ENCODE results near the gene HAP1.
"Not testable (repeated sequence)": the region's sequence is repeated elsewhere in the genome, so short reads cannot be mapped to it uniquely, and the experiment has no call there.

Gene HAP1, protein sequence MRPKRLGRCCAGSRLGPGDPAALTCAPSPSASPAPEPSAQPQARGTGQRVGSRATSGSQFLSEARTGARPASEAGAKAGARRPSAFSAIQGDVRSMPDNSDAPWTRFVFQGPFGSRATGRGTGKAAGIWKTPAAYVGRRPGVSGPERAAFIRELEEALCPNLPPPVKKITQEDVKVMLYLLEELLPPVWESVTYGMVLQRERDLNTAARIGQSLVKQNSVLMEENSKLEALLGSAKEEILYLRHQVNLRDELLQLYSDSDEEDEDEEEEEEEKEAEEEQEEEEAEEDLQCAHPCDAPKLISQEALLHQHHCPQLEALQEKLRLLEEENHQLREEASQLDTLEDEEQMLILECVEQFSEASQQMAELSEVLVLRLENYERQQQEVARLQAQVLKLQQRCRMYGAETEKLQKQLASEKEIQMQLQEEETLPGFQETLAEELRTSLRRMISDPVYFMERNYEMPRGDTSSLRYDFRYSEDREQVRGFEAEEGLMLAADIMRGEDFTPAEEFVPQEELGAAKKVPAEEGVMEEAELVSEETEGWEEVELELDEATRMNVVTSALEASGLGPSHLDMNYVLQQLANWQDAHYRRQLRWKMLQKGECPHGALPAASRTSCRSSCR

GRCh38 chr17:41734139-41734948, at the start of gene HAP1:
HAP1 (minus strand) TSS chr17:41734643; CDS start chr17:41734634, 9 bp downstream.
- no peak for FAIRE-seq

DNA sequence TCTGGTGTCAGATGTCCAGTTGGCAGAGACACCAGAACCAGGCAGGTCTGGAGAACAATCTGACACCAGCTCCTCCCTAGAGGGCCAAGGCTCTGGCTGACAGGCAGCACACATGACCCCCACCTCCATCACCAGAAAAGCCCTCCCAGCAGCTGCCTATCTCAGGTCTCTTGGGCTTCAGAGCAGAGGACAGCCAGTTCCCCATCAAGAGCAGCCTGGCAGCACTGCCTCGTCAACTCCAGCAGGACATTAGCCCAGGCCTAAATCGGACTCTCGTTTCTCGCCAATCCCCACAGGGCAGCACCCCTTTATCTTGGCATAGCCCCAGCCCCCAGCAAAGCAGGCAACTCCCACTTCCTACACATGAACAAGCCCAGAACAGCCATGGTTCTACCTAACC, 47.7 kb upstream of the HAP1 start:
- DNase-seq (ENCODE audit: insufficient read length, low spot score) = no peak

More at GRCh38 chr17:41734139-41734948, at the start of gene HAP1:
- no peak for DNase-seq (ENCODE audit: insufficient read length, low spot score)

DNA sequence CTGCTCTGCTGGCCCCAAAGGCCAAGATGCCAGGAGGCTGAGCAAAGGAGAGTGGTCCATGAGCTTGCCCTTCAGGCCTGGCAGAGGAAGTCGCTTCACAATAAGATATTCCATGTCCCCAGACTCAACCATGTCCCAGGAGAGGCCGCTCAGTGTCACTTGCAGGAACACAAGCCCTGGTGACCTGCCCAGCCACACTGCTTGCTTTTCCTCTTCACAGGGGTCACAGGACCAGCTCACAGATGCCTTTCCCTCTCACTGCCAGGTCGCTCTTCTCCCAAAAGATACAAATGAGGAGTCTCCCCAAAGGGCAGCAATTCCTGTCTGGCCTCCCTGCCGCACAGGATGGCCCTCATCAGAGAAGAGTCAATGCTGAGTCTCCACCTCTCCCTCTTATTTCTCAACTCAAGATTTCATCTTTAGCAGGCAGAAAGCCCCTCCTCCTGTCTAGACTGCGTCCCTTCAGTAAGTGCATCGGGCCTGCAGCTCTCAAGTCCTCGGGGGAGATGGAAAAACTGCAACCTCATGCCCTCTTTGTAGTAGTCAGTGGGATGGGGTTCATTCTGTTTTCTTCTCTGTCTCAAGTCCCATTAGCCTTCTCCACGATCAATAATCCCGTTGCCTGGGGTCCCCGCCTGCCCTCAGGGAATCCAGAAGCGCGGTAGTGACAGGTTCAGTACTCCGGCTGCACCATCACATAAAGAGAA, 47.1 kb upstream of the HAP1 start:
- FAIRE-seq (no peak), DNase-seq (ENCODE audit: insufficient read length, low spot score) (no peak)

More for the DNA sequence above, 47.7 kb upstream of the HAP1 start:
- no peak for FAIRE-seq

GRCh38 chr17:41779954-41780353, 45.5 kb upstream of the HAP1 start:
- DNase-seq (ENCODE audit: insufficient read length, low spot score) (no peak), FAIRE-seq (no peak)

DNA sequence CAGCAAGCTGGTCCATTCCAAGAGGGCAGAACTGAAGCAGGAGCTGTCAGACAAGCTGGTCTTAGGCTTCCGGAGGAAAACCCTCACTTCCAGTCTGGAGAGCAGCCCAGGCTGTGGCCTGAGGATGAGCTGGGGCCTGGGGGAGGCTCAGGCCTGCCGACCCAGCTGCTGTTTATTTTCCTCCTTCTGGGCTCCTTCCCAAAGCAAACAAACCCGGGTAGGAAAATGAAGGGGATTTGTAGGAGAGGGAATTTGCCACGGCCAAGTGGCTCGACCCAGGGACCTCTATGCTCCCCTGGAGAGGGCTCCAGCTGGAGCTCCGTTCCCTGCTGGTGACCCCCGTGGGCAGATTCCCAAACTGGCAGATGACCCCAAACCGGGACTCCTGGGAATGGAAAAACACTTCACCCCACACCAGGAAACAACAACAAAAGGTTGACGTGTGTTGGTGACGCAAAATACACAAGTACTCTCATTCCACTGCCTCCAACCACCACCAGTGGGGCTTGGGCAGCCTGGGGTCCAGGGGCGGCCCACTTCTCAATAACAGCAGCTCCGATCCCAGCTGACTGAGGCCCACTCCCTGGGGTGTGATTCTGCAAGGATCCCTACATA, 43.2 kb upstream of the HAP1 start:
- FAIRE-seq = no peak
- no peak for DNase-seq (ENCODE audit: insufficient read length, low spot score)

GRCh38 chr17:41777157-41777573, 42.7 kb upstream of the HAP1 start:
- no peak for DNase-seq (ENCODE audit: insufficient read length, low spot score)
- FAIRE-seq = no peak

- DNase-seq (ENCODE audit: insufficient read length, low spot score); FAIRE-seq: not testable (repeated sequence)
These were observed 41.9 kb upstream of the HAP1 start for GRCh38 chr17:41776262-41776900.

GRCh38 chr17:41775394-41776226, 41.2 kb upstream of the HAP1 start:
- FAIRE-seq (no peak), DNase-seq (ENCODE audit: insufficient read length, low spot score) (no peak)

GRCh38 chr17:41773731-41774193, 39.3 kb upstream of the HAP1 start:
- DNase-seq (ENCODE audit: insufficient read length, low spot score) (no peak), FAIRE-seq (no peak)

DNA sequence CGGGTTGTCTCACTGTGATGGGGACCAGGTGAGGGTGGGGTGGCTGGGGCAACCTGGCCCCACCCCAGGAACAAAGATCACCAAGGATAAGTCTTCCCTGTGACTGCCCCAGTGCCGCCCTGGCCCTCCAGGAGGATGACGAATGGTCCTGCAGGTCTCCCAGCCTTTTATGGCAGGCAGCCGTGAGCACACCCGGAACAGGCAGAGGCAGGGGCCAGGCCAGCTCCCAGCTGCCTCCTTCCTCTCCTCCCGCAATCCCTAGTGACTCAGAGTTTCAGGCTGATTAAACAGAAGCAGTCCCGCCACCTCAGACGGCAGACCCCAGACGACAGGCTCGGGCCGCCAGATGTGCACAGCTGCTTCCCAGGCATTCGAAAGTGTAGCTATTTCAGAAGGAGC, 38.7 kb upstream of the HAP1 start:
- FAIRE-seq (no peak), DNase-seq (ENCODE audit: insufficient read length, low spot score) (no peak)

DNA sequence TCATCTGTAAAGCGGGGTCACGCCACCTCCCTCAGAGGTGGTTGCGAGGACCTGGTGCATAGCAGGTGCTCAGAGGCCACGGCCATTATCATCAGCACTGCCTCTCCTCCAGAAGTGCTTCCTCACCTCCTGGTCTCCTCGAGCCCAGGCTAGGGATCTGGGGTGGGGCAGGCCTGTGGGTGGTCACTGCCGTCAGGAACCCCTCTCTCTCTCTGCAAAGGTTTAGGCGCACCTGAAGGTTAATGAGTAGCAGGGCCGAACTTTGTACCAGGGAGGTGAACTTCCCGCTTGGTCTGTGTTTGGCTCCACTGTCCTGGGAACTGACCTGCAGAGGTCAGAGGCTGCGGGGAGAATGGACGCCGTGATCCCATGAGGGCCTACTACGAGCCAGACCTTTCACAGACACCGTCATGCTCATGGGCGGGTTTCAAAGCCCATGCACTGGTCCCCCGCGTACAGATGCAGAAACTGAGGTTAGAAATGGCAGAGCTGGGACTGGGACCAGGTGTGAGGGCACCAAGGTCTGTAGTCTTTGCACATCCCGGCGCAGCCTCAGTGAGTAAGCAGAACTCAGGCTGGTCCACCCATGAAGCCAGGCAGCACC, 38.2 kb upstream of the HAP1 start:
- no peak for DNase-seq (ENCODE audit: insufficient read length, low spot score)
- FAIRE-seq = no peak

DNA sequence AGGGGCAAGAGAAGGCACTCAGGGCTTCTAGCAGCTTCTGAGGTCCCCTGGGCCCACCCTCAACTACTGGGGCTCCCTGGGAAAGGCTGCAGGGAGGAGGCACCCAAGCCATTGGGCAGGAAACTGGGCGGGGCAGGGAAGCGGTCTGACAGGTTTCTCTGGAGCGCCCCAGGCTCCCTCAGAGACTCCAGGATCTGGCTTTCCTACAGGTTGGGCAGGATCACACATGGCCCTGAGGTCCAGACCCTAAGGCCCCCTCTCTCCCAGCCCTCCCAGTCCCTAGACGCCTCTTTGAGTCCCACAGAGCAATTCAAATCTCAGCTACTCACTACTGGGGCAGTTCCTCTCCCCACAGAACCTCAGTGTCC, 37.8 kb upstream of the HAP1 start:
- FAIRE-seq (no peak), DNase-seq (ENCODE audit: insufficient read length, low spot score) (no peak)

- FAIRE-seq = no peak
These were observed 37.2 kb upstream of the HAP1 start for GRCh38 chr17:41771389-41772206.

DNA sequence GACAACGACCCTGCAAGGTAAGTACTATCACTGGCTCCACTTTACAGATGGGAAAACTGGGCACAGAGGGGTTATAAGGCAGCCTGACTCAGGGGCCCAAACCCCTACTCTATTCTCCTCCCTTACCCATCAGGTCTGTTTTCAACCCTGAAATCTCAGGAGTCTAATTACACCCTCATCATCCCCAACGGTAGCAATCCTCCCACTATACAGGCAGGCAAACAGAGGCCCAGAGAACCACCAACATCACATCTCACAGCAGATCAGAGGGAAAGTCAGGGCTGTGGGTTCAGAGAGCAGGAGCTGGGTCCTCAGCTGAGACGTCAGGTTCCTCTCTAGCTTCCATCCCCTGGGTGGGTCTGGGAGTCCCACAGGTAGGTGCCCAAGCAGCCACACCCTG, 35.5 kb upstream of the HAP1 start:
- DNase-seq (ENCODE audit: insufficient read length, low spot score) (no peak), FAIRE-seq (no peak)

More at GRCh38 chr17:41771389-41772206, 37.2 kb upstream of the HAP1 start:
- DNase-seq (ENCODE audit: insufficient read length, low spot score) = no peak

GRCh38 chr17:41769346-41769862, 35.0 kb upstream of the HAP1 start:
- no peak for DNase-seq (ENCODE audit: insufficient read length, low spot score)
- no peak for FAIRE-seq

DNA sequence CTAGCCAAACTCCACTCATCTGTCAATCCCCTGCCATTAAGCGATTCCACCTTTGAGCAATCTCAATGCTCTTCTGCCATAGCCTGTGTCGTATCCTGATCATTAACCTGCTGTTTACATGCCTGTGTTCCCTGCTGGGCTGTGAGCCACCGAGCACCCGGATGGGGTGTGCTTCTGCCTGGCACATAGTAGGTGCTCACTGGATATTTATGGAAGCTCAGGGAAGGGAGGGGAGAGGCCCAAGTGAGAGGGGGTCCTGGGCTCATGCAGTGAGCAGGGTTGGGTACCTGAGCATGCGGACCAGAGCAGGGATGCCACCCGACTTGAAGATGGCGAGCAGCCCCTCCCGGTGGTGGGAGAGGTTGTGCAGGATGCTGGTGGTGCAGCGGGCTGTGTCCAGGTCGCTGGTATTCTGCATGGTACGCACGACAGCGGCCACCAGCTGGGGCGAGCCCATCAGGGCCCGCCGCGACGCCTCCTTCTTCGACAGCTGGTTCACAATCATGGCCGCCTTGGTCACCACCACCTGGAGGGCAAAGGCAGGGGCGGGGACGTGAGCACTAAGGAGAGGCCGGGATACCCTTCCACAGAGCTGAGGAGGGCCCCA, 34.3 kb upstream of the HAP1 start:
- FAIRE-seq = no peak
- no peak for DNase-seq (ENCODE audit: insufficient read length, low spot score)

Measured in GM19239 (cell line).